PC-3 (cell line): ENCODE data around the gene ALKAL2.

Source experiments
- EZH2 ChIP-seq: fragments of 300-600 bp; sonication (generic); IDR thresholded peaks from one replicate; pipeline ENCODE4 v1.6.1; 2017; ENCODE audit warnings: antibody characterized with exemption, mild to moderate bottlenecking, low read length; ENCODE audit not compliant: unreplicated experiment
- TF ChIP-seq, protein P1 (sequence below): fragments of 300-600 bp; sonication (generic); conservative IDR thresholded peaks from 2 replicates; pipeline ENCODE4 v1.5.1; 2017; ENCODE audit warnings: antibody characterized with exemption, low read depth, mild to moderate bottlenecking, low read length

GRCh38 chr2:309954-310510, 22.1 kb upstream of the ALKAL2 start:
- no peak for TF ChIP-seq EZH2
- TF ChIP-seq, protein P1, sequence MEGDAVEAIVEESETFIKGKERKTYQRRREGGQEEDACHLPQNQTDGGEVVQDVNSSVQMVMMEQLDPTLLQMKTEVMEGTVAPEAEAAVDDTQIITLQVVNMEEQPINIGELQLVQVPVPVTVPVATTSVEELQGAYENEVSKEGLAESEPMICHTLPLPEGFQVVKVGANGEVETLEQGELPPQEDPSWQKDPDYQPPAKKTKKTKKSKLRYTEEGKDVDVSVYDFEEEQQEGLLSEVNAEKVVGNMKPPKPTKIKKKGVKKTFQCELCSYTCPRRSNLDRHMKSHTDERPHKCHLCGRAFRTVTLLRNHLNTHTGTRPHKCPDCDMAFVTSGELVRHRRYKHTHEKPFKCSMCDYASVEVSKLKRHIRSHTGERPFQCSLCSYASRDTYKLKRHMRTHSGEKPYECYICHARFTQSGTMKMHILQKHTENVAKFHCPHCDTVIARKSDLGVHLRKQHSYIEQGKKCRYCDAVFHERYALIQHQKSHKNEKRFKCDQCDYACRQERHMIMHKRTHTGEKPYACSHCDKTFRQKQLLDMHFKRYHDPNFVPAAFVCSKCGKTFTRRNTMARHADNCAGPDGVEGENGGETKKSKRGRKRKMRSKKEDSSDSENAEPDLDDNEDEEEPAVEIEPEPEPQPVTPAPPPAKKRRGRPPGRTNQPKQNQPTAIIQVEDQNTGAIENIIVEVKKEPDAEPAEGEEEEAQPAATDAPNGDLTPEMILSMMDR, result no peak
